Prostate gland (tissue), 2 donors: Measurements from ENCODE around the gene SLC26A11. TPM values are rescaled to one million over a fixed set of nuclear protein-coding genes. Genes with fewer than 3 reads are reported as not detected.

ENCODE experiments used
- DNase-seq: peaks from one replicate; pipeline ENCODE4 v3.0.0-alpha.2; 2019; ENCODE audit warnings: low spot score
- H3K27ac ChIP-seq, 2 donors: fragments of 200-600 bp; sonication (generic); 2 replicates each; pipeline ENCODE4 v1.5.1; 2017 to 2019
- H3K27me3 ChIP-seq: fragments of 200-600 bp; sonication (generic); replicated peaks from 2 replicates; pipeline ENCODE4 v1.5.1; 2019; ENCODE audit not compliant: insufficient read depth
- H3K36me3 ChIP-seq, 2 donors: fragments of 200-600 bp; sonication (generic); 1 replicate in 1 of 2; 2 replicates in 1 of 2; pipeline versions ENCODE4 v1.5.1 to v1.8.1; 2017 to 2019
- H3K4me1 ChIP-seq: fragments of 200-600 bp; sonication (generic); replicated peaks from 2 replicates; pipeline ENCODE4 v1.5.1; 2019
- H3K4me3 ChIP-seq, 2 donors: fragments of 200-600 bp; sonication (generic); 2 replicates each; pipeline ENCODE4 v1.5.1; 2017 to 2019
- H3K9me3 ChIP-seq: fragments of 200-600 bp; sonication (generic); 2 replicates; pipeline ENCODE4 v1.5.1; 2017
- POLR2A ChIP-seq: fragments of 450-650 bp; IDR thresholded peaks from one replicate; pipeline ENCODE4 v1.6.1; 2016; ENCODE audit warnings: antibody characterized with exemption, mild to moderate bottlenecking
- POLR2AphosphoS5 ChIP-seq: sonication (generic); formaldehyde crosslinking; IDR thresholded peaks from one replicate; pipeline ENCODE4 v1.6.1; 2017; ENCODE audit warnings: antibody characterized with exemption
- whole genome bisulfite sequencing: methylation state at CpG from one replicate; pipeline ENCODE4 v1.1.5; 2018; 5-methylcytosine and 5-hydroxymethylcytosine counted together
- intact Hi-C: fragments of 100-400 bp; cut with DNase I; formaldehyde crosslinking; loops from one replicate; pipeline ENCODE4 v1.14.2; 2022
- total RNA-seq, 2 donors: library from RNA; depleted of rRNA; stranded (reverse); fragments of >200 nt; gene quantifications; one replicate each; pipeline ENCODE4 v1.1.0, GENCODE V29; 2016
- TF ChIP-seq, protein P1 (sequence below), 4 experiments: fragments of 200-600 bp in 2 of 4; fragments of 450-650 bp in 2 of 4; sonication (generic) in 2 of 4; IDR thresholded peaks; 1 replicate in 3 of 4; 2 replicates in 1 of 4; pipeline ENCODE4 v1.5.1; 2016 to 2019; ENCODE audit warnings: antibody characterized with exemption in 4 of 4, mild to moderate bottlenecking in 2 of 4, moderate library complexity in 2 of 4

SLC26A11 gene
- total RNA-seq, 2 donors from 2014 or later, result 16.9 to 32.4 TPM

DNA sequence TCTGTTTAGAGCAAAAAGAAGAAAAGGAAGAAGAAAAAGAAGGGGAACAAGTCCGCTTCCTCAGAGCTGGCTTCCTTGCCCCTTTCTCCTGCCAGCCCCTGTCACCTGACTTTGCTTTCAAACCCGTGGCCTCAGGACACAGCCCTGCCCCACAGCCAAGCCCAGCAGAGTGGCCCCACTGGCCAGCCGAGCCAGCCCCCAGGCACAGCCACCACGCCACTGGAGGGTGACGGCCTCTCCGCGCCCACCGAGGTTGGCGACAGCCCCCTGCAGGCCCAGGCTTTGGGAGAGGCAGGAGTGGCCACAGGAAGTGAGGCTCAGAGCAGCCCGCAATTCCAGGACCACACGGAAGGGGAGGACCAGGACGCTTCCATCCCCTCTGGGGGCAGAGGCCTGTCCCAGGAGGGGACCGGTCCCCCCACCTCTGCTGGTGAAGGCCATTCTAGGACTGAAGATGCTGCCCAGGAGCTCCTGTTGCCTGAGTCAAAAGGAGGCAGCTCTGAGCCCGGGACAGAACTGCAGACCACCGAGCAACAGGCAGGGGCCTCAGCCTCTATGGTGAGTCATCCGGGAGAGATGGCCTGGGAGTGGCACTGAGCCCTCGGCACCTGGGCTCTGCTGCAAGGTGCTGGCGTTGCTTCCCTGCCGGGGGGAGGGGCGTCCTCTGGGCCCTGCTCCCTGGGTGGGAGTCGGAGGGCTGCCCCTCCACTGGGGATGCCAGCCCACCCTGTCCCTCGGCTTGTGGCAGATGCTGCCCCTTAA is 67.8 kb downstream of the SLC26A11 start:
- H3K27me3 ChIP-seq, result no peaks in the 10 kb centered on the region
- TF ChIP-seq POLR2A (no peak), POLR2AphosphoS5 (no peak)
- TF ChIP-seq, protein P1, sequence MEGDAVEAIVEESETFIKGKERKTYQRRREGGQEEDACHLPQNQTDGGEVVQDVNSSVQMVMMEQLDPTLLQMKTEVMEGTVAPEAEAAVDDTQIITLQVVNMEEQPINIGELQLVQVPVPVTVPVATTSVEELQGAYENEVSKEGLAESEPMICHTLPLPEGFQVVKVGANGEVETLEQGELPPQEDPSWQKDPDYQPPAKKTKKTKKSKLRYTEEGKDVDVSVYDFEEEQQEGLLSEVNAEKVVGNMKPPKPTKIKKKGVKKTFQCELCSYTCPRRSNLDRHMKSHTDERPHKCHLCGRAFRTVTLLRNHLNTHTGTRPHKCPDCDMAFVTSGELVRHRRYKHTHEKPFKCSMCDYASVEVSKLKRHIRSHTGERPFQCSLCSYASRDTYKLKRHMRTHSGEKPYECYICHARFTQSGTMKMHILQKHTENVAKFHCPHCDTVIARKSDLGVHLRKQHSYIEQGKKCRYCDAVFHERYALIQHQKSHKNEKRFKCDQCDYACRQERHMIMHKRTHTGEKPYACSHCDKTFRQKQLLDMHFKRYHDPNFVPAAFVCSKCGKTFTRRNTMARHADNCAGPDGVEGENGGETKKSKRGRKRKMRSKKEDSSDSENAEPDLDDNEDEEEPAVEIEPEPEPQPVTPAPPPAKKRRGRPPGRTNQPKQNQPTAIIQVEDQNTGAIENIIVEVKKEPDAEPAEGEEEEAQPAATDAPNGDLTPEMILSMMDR (IDR thresholded peaks at IDR 0.05), result no peak
- H3K27ac ChIP-seq, result no peak overlapping the region
- H3K36me3 ChIP-seq, result peaks cover 10 to 14% of the 10 kb centered on the region in 2 donors
- intact Hi-C loops, result no loop called here
- no peaks in the 10 kb centered on the region for H3K9me3 ChIP-seq
- no peaks in the 10 kb centered on the region for H3K4me1 ChIP-seq
- 80% methylated on average over 20 of the region's 22 CpGs for WGBS
- no peak for DNase-seq
- no peak overlapping the region for H3K4me3 ChIP-seq

DNA sequence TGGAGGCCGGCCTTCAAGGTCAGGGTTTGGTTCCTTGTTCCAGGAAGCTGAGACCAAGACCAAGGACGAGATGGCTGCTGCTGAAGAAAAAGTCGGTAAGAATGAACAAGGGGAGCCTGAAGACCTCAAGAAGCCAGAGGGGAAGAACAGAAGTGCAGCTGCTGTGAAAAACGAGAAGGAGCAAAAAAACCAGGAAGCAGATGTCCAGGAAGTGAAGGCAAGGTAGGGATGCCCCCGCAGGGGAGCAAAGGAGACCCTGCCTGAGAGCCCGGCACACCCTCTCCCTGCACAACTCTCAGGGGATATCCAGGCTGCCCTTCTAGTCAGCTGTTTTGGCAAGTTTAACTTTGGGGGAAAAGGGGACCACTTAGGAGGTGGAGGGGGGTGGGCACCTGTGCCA is 69.4 kb downstream of the SLC26A11 start:
- Histone ChIP-seq H3K27me3 (no peaks in the 10 kb centered on the region), H3K4me1 (no peaks in the 10 kb centered on the region), H3K36me3 (peaks cover 13 to 14% of the 10 kb centered on the region in 2 donors), H3K4me3 (no peak overlapping the region), H3K27ac (no peak overlapping the region), H3K9me3 (no peaks in the 10 kb centered on the region)
- TF ChIP-seq POLR2AphosphoS5 (no peak), POLR2A (no peak)
- TF ChIP-seq, protein P1 (IDR thresholded peaks at IDR 0.05), result no peak
- 69% methylated on average over 6 of the region's 6 CpGs for WGBS
- intact Hi-C loops, result no loop called here
- DNase-seq, result no peak

DNA sequence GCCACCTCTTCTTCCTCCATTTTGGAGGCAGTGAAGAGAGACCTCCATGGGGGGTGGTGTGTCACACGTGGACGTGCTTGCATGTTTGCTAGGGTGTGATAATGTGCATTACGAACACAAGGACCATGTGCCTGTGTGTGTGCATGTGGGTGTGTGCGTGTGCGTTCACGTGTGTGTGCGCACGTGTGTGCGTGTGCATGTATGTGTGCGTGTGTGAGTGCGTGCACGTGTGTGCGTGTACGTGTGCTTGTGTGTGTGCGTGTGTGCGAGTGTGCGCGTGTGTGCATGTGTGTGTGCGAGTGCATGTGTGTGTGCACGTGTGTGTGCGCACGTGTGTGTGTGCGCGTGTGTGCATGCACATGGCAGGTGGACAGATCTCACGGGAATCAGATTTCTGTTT is 69.9 kb downstream of the SLC26A11 start:
- 84% methylated on average over 25 of the region's 25 CpGs for WGBS
- TF ChIP-seq POLR2A (no peak), POLR2AphosphoS5 (no peak)
- TF ChIP-seq, protein P1 (IDR thresholded peaks at IDR 0.05), result no peak
- Histone ChIP-seq H3K4me1 (no peaks in the 10 kb centered on the region), H3K27me3 (no peaks in the 10 kb centered on the region), H3K27ac (no peak overlapping the region), H3K9me3 (no peaks in the 10 kb centered on the region), H3K36me3 (peaks cover 13 to 14% of the 10 kb centered on the region in 2 donors), H3K4me3 (no peak overlapping the region)
- no peak for DNase-seq
- intact Hi-C loops, result no loop called here

DNA sequence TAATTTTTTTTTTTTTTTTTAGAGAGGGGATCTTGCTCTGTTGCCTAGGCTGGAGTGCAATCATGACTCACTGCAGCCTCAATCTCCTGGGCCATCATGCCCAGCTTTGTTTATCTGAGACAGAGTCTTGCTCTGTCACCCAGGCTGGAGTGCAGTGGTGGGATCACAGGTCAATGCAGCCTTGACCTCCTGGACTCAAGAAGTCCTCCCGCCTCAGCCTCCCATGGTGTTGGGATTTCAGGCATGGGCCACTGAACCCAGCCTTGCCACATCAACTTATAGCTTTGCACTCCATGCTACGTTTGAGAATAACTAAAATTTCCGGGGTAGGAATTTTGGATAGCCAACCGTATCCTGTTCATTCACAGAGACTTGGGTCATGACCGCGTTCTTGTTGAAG is 71.0 kb downstream of the SLC26A11 start:
- 95% methylated on average over 6 of the region's 6 CpGs for WGBS
- Histone ChIP-seq H3K4me1 (no peaks in the 10 kb centered on the region), H3K36me3 (peaks cover 13 to 24% of the 10 kb centered on the region in 2 donors)

More for the DNA sequence above, 71.0 kb downstream of the SLC26A11 start:
- Histone ChIP-seq H3K27ac (no peak overlapping the region), H3K9me3 (no peaks in the 10 kb centered on the region), H3K27me3 (no peaks in the 10 kb centered on the region), H3K4me3 (no peak overlapping the region)
- TF ChIP-seq POLR2A, result no peak
- no peak for TF ChIP-seq POLR2AphosphoS5
- TF ChIP-seq, protein P1 (IDR thresholded peaks at IDR 0.05), result no peak
- no peak for DNase-seq
- intact Hi-C loops, result no loop called here
